ENCODE data around the gene SIPA1L3.

- no peak for TF ChIP-seq POLR2AphosphoS5 (IDR thresholded peaks at IDR 0.05)
- TF ChIP-seq, protein P1, sequence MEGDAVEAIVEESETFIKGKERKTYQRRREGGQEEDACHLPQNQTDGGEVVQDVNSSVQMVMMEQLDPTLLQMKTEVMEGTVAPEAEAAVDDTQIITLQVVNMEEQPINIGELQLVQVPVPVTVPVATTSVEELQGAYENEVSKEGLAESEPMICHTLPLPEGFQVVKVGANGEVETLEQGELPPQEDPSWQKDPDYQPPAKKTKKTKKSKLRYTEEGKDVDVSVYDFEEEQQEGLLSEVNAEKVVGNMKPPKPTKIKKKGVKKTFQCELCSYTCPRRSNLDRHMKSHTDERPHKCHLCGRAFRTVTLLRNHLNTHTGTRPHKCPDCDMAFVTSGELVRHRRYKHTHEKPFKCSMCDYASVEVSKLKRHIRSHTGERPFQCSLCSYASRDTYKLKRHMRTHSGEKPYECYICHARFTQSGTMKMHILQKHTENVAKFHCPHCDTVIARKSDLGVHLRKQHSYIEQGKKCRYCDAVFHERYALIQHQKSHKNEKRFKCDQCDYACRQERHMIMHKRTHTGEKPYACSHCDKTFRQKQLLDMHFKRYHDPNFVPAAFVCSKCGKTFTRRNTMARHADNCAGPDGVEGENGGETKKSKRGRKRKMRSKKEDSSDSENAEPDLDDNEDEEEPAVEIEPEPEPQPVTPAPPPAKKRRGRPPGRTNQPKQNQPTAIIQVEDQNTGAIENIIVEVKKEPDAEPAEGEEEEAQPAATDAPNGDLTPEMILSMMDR (IDR thresholded peaks at IDR 0.05): no peak
Measured at GRCh38 chr19:38045554-38046253, 138.7 kb downstream of the SIPA1L3 start.

Measured in breast epithelium (tissue), 3 donors.